HG02973 (cell line): ENCODE data around the gene PDE4B.
"Not testable (repeated sequence)": the region's sequence is repeated elsewhere in the genome, so short reads cannot be mapped to it uniquely, and the experiment has no call there.

Experiments used
- ATAC-seq: cut with Tn5 transposase; IDR thresholded peaks from one replicate; pipeline ENCODE4 v1.9.1; 2021; ENCODE audit warnings: moderate library complexity; ENCODE audit not compliant: unreplicated experiment

PDE4B gene

GRCh38 chr1:66112744-66113400 lies 320.2 kb downstream of the PDE4B start:
- no peak for ATAC-seq

- ATAC-seq: peak; percentile 74
These were observed 326.5 kb downstream of the PDE4B start for GRCh38 chr1:66119148-66119547.

GRCh38 chr1:66124670-66125069 lies 332.0 kb downstream of the PDE4B start:
- ATAC-seq: no peak

- ATAC-seq: not testable (repeated sequence)
These were observed 335.9 kb downstream of the PDE4B start for GRCh38 chr1:66128641-66129040.

GRCh38 chr1:66132324-66132723 lies 339.6 kb downstream of the PDE4B start:
- no peak for ATAC-seq

GRCh38 chr1:66134004-66134403 lies 341.3 kb downstream of the PDE4B start:
- ATAC-seq: no peak

GRCh38 chr1:66135161-66135560 lies 342.5 kb downstream of the PDE4B start:
- no peak for ATAC-seq

- ATAC-seq: not testable (repeated sequence)
These were observed 343.7 kb downstream of the PDE4B start for GRCh38 chr1:66136423-66136822.

GRCh38 chr1:66137235-66137634 lies 344.5 kb downstream of the PDE4B start:
- no peak for ATAC-seq

- no peak for ATAC-seq
These were observed 345.9 kb downstream of the PDE4B start for GRCh38 chr1:66138613-66139012.

- ATAC-seq: no peak
These were observed 347.4 kb downstream of the PDE4B start for GRCh38 chr1:66140072-66140471.

GRCh38 chr1:66143651-66144050 lies 351.0 kb downstream of the PDE4B start:
- ATAC-seq: no peak

GRCh38 chr1:66147226-66147835 lies 354.6 kb downstream of the PDE4B start:
- ATAC-seq: no peak

GRCh38 chr1:66152034-66152433 lies 359.3 kb downstream of the PDE4B start:
- ATAC-seq: no peak

GRCh38 chr1:66154394-66154793 lies 361.7 kb downstream of the PDE4B start:
- no peak for ATAC-seq

GRCh38 chr1:66156144-66156543 lies 363.4 kb downstream of the PDE4B start:
- ATAC-seq: no peak

- ATAC-seq: no peak
These were observed 367.1 kb downstream of the PDE4B start for GRCh38 chr1:66159800-66160199.

- ATAC-seq: no peak
These were observed 368.0 kb downstream of the PDE4B start for GRCh38 chr1:66160719-66161118.

- no peak for ATAC-seq
These were observed 374.1 kb downstream of the PDE4B start for GRCh38 chr1:66166753-66167152.

GRCh38 chr1:66167267-66167666 lies 374.6 kb downstream of the PDE4B start:
- ATAC-seq: no peak

GRCh38 chr1:66168467-66168887 lies 375.8 kb downstream of the PDE4B start:
- no peak for ATAC-seq

GRCh38 chr1:66168948-66169671 lies 376.4 kb downstream of the PDE4B start:
- ATAC-seq: no peak
